Measurements from ENCODE around the gene AGXT.

DNA sequence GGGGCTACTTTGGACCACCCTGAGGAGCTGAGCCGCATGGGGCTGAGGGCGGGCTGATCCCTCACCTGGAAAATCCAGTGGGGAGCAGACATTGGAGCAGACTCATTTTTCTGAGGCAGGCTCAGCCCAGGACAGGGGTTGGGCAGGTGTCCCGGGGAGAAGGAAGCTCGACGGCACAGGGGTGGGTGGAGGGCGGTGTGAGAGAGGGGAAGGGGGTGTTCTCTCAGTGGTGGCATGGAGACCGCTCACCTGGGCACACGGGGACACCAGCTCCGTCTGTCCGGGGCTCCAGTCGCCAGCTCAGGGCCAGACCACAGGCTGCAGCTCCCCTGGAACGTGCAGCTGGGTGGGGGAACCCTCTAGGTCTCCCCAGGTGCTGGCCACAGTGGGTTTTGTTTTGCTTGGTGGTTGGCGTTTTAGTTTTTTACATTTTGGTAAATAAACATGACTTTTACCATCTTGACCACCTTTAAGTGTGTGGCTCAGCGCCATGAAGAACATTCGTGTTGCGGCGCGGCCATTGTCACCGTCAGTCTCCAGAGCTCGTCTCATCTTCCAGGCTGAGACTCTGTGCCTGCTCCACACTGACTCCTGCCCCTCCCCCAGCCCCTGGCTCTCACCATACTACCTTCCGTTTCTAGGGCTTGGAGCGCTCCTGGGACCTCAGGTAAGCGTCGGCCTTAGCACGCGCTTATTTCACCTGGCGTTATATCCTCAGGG lies 31.7 kb downstream of the AGXT start:
- TF ChIP-seq CTBP1 (IDR thresholded peaks at IDR 0.05; ENCODE audit: borderline replicate concordance) = no peak
- no peak for TF ChIP-seq HDGF (IDR thresholded peaks at IDR 0.05; ENCODE audit: borderline replicate concordance)
- TF ChIP-seq L3MBTL2 (conservative IDR thresholded peaks at IDR 0.05) = no peak
- TF ChIP-seq SP1 (IDR thresholded peaks at IDR 0.05) = no peak
- TF ChIP-seq FOXK2 (IDR thresholded peaks at IDR 0.05) = no peak
- no peak for TF ChIP-seq SUZ12 (IDR thresholded peaks at IDR 0.05)

All from HEK293T (cell line).